Measurements from ENCODE around the gene DFFB.

DFFB gene

GRCh38 chr1:3895951-3896325 is 38.7 kb downstream of the DFFB start:
- Histone ChIP-seq H3K27ac (ENCODE audit: low read depth, low read length) (no peak overlapping the region), H3K4me1 (ENCODE audit: control insufficient read depth, insufficient read depth, low read length) (no peaks in the 10 kb centered on the region; the same call in 1 of the 2 replicates), H3K4me3 (ENCODE audit: low read depth, low read length) (no peak overlapping the region), H3K27me3 (ENCODE audit: control insufficient read depth, insufficient read depth, low read length) (no peaks in the 10 kb centered on the region), H3K9me3 (ENCODE audit: control insufficient read depth, insufficient read depth, low read length) (no peaks in the 10 kb centered on the region), H3K9ac (ENCODE audit: low read depth, low read length) (no peak overlapping the region), H3K36me3 (ENCODE audit: control insufficient read depth, insufficient read depth, low read length) (peaks cover 14% of the 10 kb centered on the region)

GRCh38 chr1:3896396-3897000 is 39.2 kb downstream of the DFFB start:
- H3K27ac ChIP-seq (ENCODE audit: low read depth, low read length) = no peak overlapping the region
- no peak overlapping the region for H3K4me3 ChIP-seq (ENCODE audit: low read depth, low read length)
- H3K36me3 ChIP-seq (ENCODE audit: control insufficient read depth, insufficient read depth, low read length) = peaks cover 9% of the 10 kb centered on the region
- H3K9ac ChIP-seq (ENCODE audit: low read depth, low read length) = no peak overlapping the region
- H3K27me3 ChIP-seq (ENCODE audit: control insufficient read depth, insufficient read depth, low read length) = no peaks in the 10 kb centered on the region
- no peaks in the 10 kb centered on the region; the same call in 1 of the 2 replicates for H3K4me1 ChIP-seq (ENCODE audit: control insufficient read depth, insufficient read depth, low read length)
- H3K9me3 ChIP-seq (ENCODE audit: control insufficient read depth, insufficient read depth, low read length) = no peaks in the 10 kb centered on the region

GRCh38 chr1:3898475-3898735 is 41.1 kb downstream of the DFFB start:
- Histone ChIP-seq H3K4me1 (ENCODE audit: control insufficient read depth, insufficient read depth, low read length) (no peaks in the 10 kb centered on the region; the same call in 1 of the 2 replicates), H3K36me3 (ENCODE audit: control insufficient read depth, insufficient read depth, low read length) (peaks cover 7% of the 10 kb centered on the region; the same call in 1 of the 2 replicates), H3K4me3 (ENCODE audit: low read depth, low read length) (0 out of 2 replicates have a peak overlapping the region, but pooled peaks have one; percentile 88), H3K27me3 (ENCODE audit: control insufficient read depth, insufficient read depth, low read length) (no peaks in the 10 kb centered on the region), H3K9me3 (ENCODE audit: control insufficient read depth, insufficient read depth, low read length) (no peaks in the 10 kb centered on the region), H3K9ac (ENCODE audit: low read depth, low read length) (no peak overlapping the region), H3K27ac (ENCODE audit: low read depth, low read length) (no peak overlapping the region)

DNA sequence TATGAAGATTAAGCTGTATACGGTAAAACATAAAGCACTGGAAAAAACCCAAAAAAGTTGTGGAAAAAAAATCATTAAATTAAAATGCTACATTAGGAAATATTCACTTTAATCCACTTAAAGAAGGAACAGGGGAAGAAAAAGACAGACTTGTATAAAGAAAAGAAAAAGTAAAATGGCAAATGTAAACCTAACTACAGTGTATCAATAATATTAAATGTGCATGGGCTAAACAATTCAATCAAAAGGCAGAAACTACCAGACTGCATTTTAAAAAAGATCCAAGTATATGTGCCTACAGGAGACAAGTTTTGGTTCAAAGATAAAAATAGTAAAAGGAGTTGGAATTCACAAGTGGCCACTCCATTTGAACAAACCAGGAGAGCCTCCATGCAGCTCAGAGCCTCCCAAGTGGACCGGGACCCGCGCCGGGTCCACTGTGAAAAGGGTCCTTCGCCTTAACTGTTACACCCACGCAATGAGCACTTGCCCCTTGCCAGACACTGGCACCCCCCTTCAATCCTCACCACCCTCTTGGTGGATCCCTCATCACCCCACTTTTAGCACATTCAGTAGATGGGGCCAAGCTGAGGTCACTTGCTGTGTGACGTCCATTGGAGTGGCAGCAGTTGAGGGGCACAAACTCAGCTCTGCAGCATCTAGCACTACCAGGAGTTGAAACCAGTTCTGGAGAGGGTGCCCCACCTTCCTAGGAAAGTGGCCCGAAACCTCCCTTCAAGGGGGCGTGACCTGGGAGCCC is 41.9 kb downstream of the DFFB start:
- peak overlapping the region; percentile 99 for H3K27ac ChIP-seq (ENCODE audit: low read depth, low read length)
- peaks cover under 1% of the 10 kb centered on the region for H3K4me1 ChIP-seq (ENCODE audit: control insufficient read depth, insufficient read depth, low read length)
- peak overlapping the region; percentile 73 for H3K9ac ChIP-seq (ENCODE audit: low read depth, low read length)
- peak overlapping the region; percentile 88 for H3K4me3 ChIP-seq (ENCODE audit: low read depth, low read length)
- H3K36me3 ChIP-seq (ENCODE audit: control insufficient read depth, insufficient read depth, low read length) = peaks cover 7% of the 10 kb centered on the region; the same call in 1 of the 2 replicates
- H3K27me3 ChIP-seq (ENCODE audit: control insufficient read depth, insufficient read depth, low read length) = no peaks in the 10 kb centered on the region
- H3K9me3 ChIP-seq (ENCODE audit: control insufficient read depth, insufficient read depth, low read length) = no peaks in the 10 kb centered on the region

- Histone ChIP-seq H3K9ac (ENCODE audit: low read depth, low read length) (peak overlapping the region; percentile 73), H3K27ac (ENCODE audit: low read depth, low read length) (peak overlapping the region; percentile 99), H3K9me3 (ENCODE audit: control insufficient read depth, insufficient read depth, low read length) (no peaks in the 10 kb centered on the region), H3K4me3 (ENCODE audit: low read depth, low read length) (peak overlapping the region; percentile 88), H3K4me1 (ENCODE audit: control insufficient read depth, insufficient read depth, low read length) (peaks cover 5% of the 10 kb centered on the region), H3K27me3 (ENCODE audit: control insufficient read depth, insufficient read depth, low read length) (no peaks in the 10 kb centered on the region), H3K36me3 (ENCODE audit: control insufficient read depth, insufficient read depth, low read length) (peaks cover 7% of the 10 kb centered on the region; the same call in 1 of the 2 replicates)
These were observed 42.5 kb downstream of the DFFB start for GRCh38 chr1:3899754-3900149.

DNA sequence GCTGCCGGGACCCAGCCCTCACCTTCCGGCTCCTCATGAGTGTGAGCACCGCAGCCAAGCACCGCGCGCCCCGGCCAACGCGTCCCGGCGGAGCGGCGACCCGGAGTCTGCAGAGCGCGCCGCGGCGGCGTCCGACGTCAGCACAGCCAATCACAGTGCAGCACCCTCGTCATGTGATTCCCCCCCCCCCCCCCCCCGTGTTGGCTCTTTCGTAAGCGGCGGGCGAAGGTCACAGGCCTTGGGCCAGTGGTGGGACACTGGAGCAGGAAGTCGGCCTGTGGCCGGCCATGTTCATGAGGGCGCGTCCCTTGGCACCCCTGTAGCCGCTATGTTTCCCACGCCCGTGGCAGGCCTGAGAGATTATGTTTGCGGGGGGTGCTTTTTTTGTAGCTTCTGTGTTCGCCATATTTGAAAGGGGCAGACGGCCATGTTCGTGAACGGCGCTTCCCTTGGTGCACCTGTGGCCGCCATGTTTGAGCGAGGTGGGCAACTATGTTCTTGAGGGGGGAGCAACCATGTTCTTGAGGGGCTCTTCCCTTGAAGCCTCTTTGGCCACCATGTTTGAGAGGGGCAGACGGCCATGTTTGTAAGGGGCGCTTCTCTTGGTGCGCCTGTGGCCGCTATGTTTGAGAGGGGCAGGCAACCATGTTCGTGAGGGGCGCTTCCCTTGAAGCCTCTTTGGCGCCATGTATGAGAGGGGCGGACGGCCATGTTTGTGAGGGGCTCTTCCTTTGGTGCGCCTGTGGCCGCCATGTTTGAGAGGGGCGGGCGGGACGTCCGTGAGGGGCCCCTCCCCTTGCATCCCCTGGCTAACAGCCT is 43.1 kb downstream of the DFFB start, which contains the start of gene C1orf174:
TSS of gene C1orf174 (minus strand) at position 123 of the 819 bp plus-strand sequence. CDS start at position 37, 86 bp downstream.
- no peaks in the 10 kb centered on the region for H3K27me3 ChIP-seq (ENCODE audit: control insufficient read depth, insufficient read depth, low read length)
- H3K27ac ChIP-seq (ENCODE audit: low read depth, low read length) = peak within 1 kb of the TSS; percentile 99
- H3K4me1 ChIP-seq (ENCODE audit: control insufficient read depth, insufficient read depth, low read length) = peaks cover 5% of the 10 kb centered on the region
- no peaks in the 10 kb centered on the region for H3K9me3 ChIP-seq (ENCODE audit: control insufficient read depth, insufficient read depth, low read length)
- H3K36me3 ChIP-seq (ENCODE audit: control insufficient read depth, insufficient read depth, low read length) = peaks cover 3% of the 10 kb centered on the region; the same call in 1 of the 2 replicates
- peak within 1 kb of the TSS; percentile 91 for H3K9ac ChIP-seq (ENCODE audit: low read depth, low read length)
- peak within 1 kb of the TSS; percentile 88 for H3K4me3 ChIP-seq (ENCODE audit: low read depth, low read length)

- peaks cover 5% of the 10 kb centered on the region for H3K4me1 ChIP-seq (ENCODE audit: control insufficient read depth, insufficient read depth, low read length)
- H3K9me3 ChIP-seq (ENCODE audit: control insufficient read depth, insufficient read depth, low read length) = no peaks in the 10 kb centered on the region
- peak overlapping the region; percentile 88 for H3K4me3 ChIP-seq (ENCODE audit: low read depth, low read length)
- H3K27me3 ChIP-seq (ENCODE audit: control insufficient read depth, insufficient read depth, low read length) = no peaks in the 10 kb centered on the region
- H3K9ac ChIP-seq (ENCODE audit: low read depth, low read length) = peak overlapping the region; percentile 75
- peak overlapping the region; percentile 99 for H3K27ac ChIP-seq (ENCODE audit: low read depth, low read length)
- H3K36me3 ChIP-seq (ENCODE audit: control insufficient read depth, insufficient read depth, low read length) = no peaks in the 10 kb centered on the region
These were observed 43.8 kb downstream of the DFFB start for GRCh38 chr1:3900969-3901529.

DNA sequence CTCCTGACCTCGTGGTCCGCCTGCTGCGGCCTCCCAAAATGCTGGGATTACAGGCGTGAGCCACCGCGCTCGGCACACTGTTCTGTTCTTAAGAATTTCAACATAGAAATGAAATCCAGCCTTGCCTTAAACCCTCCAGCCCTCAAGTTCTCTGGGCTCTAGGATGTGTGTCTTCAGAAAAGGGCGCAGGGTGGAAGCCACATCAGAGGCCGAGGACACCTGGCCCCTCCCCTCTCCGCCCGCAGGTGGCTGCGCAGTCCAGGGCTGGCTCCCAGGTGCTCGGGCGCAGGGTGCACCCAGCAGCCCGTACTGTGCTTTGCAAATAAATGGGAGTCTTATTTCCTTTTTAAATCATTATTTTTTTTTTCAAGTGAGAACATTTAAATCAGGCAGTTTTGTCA is 44.8 kb downstream of the DFFB start:
- H3K9me3 ChIP-seq (ENCODE audit: control insufficient read depth, insufficient read depth, low read length) = no peaks in the 10 kb centered on the region
- no peak overlapping the region for H3K9ac ChIP-seq (ENCODE audit: low read depth, low read length)
- no peaks in the 10 kb centered on the region for H3K36me3 ChIP-seq (ENCODE audit: control insufficient read depth, insufficient read depth, low read length)
- no peaks in the 10 kb centered on the region for H3K27me3 ChIP-seq (ENCODE audit: control insufficient read depth, insufficient read depth, low read length)
- no peak overlapping the region for H3K4me3 ChIP-seq (ENCODE audit: low read depth, low read length)
- H3K27ac ChIP-seq (ENCODE audit: low read depth, low read length) = no peak overlapping the region
- H3K4me1 ChIP-seq (ENCODE audit: control insufficient read depth, insufficient read depth, low read length) = peaks cover 5% of the 10 kb centered on the region

- Histone ChIP-seq H3K4me1 (ENCODE audit: control insufficient read depth, insufficient read depth, low read length) (peaks cover 5% of the 10 kb centered on the region), H3K9me3 (ENCODE audit: control insufficient read depth, insufficient read depth, low read length) (no peaks in the 10 kb centered on the region), H3K4me3 (ENCODE audit: low read depth, low read length) (no peak overlapping the region), H3K9ac (ENCODE audit: low read depth, low read length) (no peak overlapping the region), H3K27me3 (ENCODE audit: control insufficient read depth, insufficient read depth, low read length) (no peaks in the 10 kb centered on the region), H3K27ac (ENCODE audit: low read depth, low read length) (no peak overlapping the region), H3K36me3 (ENCODE audit: control insufficient read depth, insufficient read depth, low read length) (no peaks in the 10 kb centered on the region)
These were observed 45.4 kb downstream of the DFFB start for GRCh38 chr1:3902571-3903091.

DNA sequence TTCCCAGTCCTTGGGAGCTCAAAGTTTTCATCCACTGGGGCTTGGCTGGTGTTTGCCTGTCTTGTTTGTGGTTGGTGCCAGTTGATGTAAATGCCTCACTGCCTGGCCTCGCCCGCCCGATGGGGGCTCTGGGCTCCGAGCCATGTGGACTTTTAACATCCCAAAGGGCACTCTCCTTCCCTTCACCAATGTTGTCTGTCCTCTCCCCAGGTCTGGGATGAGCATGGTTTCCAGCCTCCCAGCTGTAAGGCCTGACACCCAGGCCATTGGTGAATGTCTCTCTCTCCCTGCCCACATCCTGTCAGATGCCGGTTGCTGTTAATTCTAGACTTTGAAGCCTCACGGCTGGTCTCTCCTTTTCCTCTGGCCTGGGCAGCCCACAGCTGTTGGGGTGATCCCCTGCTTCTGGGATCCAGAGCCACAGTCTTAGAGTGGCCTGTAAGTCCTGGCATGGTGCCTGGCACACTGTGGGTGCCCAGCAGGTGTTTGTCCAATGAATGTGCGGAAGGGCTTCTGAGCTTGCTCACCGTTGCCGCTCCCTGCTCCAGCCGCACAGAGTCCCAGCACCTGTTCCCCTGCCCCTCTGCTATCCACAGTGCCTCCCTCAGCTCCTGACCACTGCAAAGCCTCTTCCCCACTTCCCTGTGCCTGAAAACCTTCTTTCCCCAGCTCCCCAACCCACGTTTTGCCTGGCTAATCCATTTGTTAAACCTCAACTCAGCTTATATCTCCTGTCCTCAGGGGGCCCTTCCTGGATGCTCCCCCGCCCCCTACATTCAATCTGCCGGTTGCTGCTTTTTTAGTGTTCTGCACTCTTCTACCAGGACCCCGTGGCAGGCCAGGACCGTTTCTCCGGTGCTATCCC is 46.1 kb downstream of the DFFB start:
- H3K36me3 ChIP-seq (ENCODE audit: control insufficient read depth, insufficient read depth, low read length) = no peaks in the 10 kb centered on the region
- H3K9ac ChIP-seq (ENCODE audit: low read depth, low read length) = no peak overlapping the region
- H3K4me1 ChIP-seq (ENCODE audit: control insufficient read depth, insufficient read depth, low read length) = peaks cover 5% of the 10 kb centered on the region
- H3K27me3 ChIP-seq (ENCODE audit: control insufficient read depth, insufficient read depth, low read length) = no peaks in the 10 kb centered on the region
- H3K27ac ChIP-seq (ENCODE audit: low read depth, low read length) = no peak overlapping the region
- H3K9me3 ChIP-seq (ENCODE audit: control insufficient read depth, insufficient read depth, low read length) = no peaks in the 10 kb centered on the region
- H3K4me3 ChIP-seq (ENCODE audit: low read depth, low read length) = no peak overlapping the region
